ENCODE measurements around the gene ATP13A3.

Gene ATP13A3

DNA sequence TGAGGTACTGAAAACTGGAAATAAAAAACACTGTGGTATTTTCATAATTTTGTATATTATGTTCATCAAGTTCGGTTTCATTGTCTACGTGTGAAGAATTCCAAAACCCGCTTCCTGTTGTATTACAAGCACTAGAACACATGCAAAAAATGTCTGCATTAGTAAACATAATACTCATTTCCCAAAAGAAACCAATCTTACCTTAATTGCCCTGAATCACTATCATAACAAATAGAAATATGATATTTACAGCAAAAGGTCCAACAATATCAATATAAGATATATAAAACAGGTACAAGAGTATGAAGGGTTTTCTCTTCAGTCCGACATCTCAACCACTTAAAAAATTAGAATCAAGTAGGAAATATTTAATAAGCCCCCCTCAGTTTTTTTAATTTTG, 61.4 kb downstream of the ATP13A3 start:
- H3K27me3 ChIP-seq (ENCODE audit: control insufficient read depth in 3 of 3, insufficient read depth in 3 of 3, low read depth in 1 of 3, low read length in 3 of 3), result no peaks in the 10 kb centered on the region
- no peak overlapping the region for H4K91ac ChIP-seq (ENCODE audit: low read depth, low read length, poor library complexity)
- no peak overlapping the region for H3K4ac ChIP-seq (ENCODE audit: low read length)
- no peak overlapping the region for H4K8ac ChIP-seq (ENCODE audit: low read depth, low read length)
- no peak overlapping the region for H3K9ac ChIP-seq (ENCODE audit: low read depth, low read length, poor library complexity)
- H2AFZ ChIP-seq (ENCODE audit: low read length), result no peak overlapping the region
- no peak overlapping the region for H2AK5ac ChIP-seq (ENCODE audit: low read depth, low read length)
- no peak overlapping the region for H3K4me2 ChIP-seq (ENCODE audit: insufficient read depth, low read length, poor library complexity, severe bottlenecking)
- H2BK12ac ChIP-seq (ENCODE audit: low read length), result no peak overlapping the region
- no peak overlapping the region for H3K18ac ChIP-seq (ENCODE audit: low read length)
- H3K23ac ChIP-seq (ENCODE audit: low read depth, low read length, poor library complexity), result no peak overlapping the region
- H3K4me1 ChIP-seq (ENCODE audit: control insufficient read depth in 2 of 2, insufficient read depth in 1 of 2, low read depth in 1 of 2, low read length in 2 of 2), result no peaks in the 10 kb centered on the region
- no CpG with 5 or more reads among the region's 4 CpGs for WGBS, 2 donors (ENCODE audit: extremely low coverage in 2 of 2, insufficient read length in 2 of 2, insufficient replicate concordance in 1 of 2)
- no peaks in the 10 kb centered on the region for H3K9me3 ChIP-seq (replicated peaks in 1 of 2; ENCODE audit: control insufficient read depth in 2 of 2, insufficient read depth in 1 of 2, low read depth in 1 of 2, low read length in 2 of 2)
- H3K36me3 ChIP-seq (replicated peaks in 1 of 2; ENCODE audit: control insufficient read depth in 2 of 2, insufficient read depth in 2 of 2, low read length in 2 of 2), result peaks cover 5 to 93% of the 10 kb centered on the region in 2 donors
- no peak overlapping the region for H2BK5ac ChIP-seq (ENCODE audit: low read length)
- H3K14ac ChIP-seq (ENCODE audit: low read length), result no peak overlapping the region
- no peak for DNase-seq (ENCODE audit: low spot score)
- no peak overlapping the region for H2BK120ac ChIP-seq (ENCODE audit: low read depth, low read length)
- no peak overlapping the region for H3K27ac ChIP-seq (replicated peaks; ENCODE audit: low read length)
- H3K4me3 ChIP-seq (ENCODE audit: low read length in 2 of 2), result no peak overlapping the region
- H2BK15ac ChIP-seq (ENCODE audit: low read length), result no peak overlapping the region
- no peaks in the 10 kb centered on the region for H3K79me1 ChIP-seq (ENCODE audit: low read depth, low read length)

DNA sequence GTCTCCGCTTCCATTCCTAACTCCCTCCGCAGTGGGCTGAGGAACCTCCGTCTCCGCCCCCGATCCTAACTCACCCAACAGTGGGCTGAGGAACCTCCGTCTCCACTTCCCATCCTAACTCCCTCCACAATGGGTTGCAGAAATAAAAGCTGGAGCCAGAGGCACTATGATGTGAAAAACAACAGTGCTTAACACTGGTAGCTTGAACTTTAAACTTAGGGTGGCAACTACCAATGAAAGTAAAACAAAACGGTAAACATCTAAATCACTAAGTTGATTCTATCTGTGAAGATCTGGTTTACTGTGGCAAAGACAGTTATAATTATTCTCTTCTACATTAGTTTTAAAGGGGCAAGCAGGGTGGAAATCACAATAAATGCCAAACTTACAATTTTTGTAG, 61.8 kb downstream of the ATP13A3 start:
- no peak overlapping the region for H3K18ac ChIP-seq (ENCODE audit: low read length)
- H3K27ac ChIP-seq (replicated peaks; ENCODE audit: low read length), result no peak overlapping the region
- no peak overlapping the region for H3K14ac ChIP-seq (ENCODE audit: low read length)
- no peak overlapping the region for H3K23ac ChIP-seq (ENCODE audit: low read depth, low read length, poor library complexity)
- H2BK12ac ChIP-seq (ENCODE audit: low read length), result no peak overlapping the region
- no peak overlapping the region for H4K91ac ChIP-seq (ENCODE audit: low read depth, low read length, poor library complexity)
- peak overlapping the region; percentile 24 for H3K9ac ChIP-seq (ENCODE audit: low read depth, low read length, poor library complexity)
- H2AK5ac ChIP-seq (ENCODE audit: low read depth, low read length), result no peak overlapping the region
- H2BK120ac ChIP-seq (ENCODE audit: low read depth, low read length), result no peak overlapping the region
- no peaks in the 10 kb centered on the region for H3K79me1 ChIP-seq (ENCODE audit: low read depth, low read length)
- H3K4ac ChIP-seq (ENCODE audit: low read length), result no peak overlapping the region
- no peak overlapping the region for H2AFZ ChIP-seq (ENCODE audit: low read length)
- DNase-seq (ENCODE audit: low spot score), result no peak
- peaks cover 5 to 93% of the 10 kb centered on the region in 2 donors for H3K36me3 ChIP-seq (replicated peaks in 1 of 2; ENCODE audit: control insufficient read depth in 2 of 2, insufficient read depth in 2 of 2, low read length in 2 of 2)
- no peak overlapping the region for H2BK15ac ChIP-seq (ENCODE audit: low read length)
- H3K9me3 ChIP-seq (replicated peaks in 1 of 2; ENCODE audit: control insufficient read depth in 2 of 2, insufficient read depth in 1 of 2, low read depth in 1 of 2, low read length in 2 of 2), result no peaks in the 10 kb centered on the region
- no peaks in the 10 kb centered on the region for H3K27me3 ChIP-seq (ENCODE audit: control insufficient read depth in 3 of 3, insufficient read depth in 3 of 3, low read depth in 1 of 3, low read length in 3 of 3)
- no CpG with 5 or more reads among the region's 7 CpGs for WGBS, 2 donors (ENCODE audit: extremely low coverage in 2 of 2, insufficient read length in 2 of 2, insufficient replicate concordance in 1 of 2)
- no peak overlapping the region for H4K8ac ChIP-seq (ENCODE audit: low read depth, low read length)
- no peak overlapping the region for H3K4me2 ChIP-seq (ENCODE audit: insufficient read depth, low read length, poor library complexity, severe bottlenecking)
- no peak overlapping the region for H3K4me3 ChIP-seq (ENCODE audit: low read length in 2 of 2)
- H3K4me1 ChIP-seq (ENCODE audit: control insufficient read depth in 2 of 2, insufficient read depth in 1 of 2, low read depth in 1 of 2, low read length in 2 of 2), result no peaks in the 10 kb centered on the region
- H2BK5ac ChIP-seq (ENCODE audit: low read length), result no peak overlapping the region

DNA sequence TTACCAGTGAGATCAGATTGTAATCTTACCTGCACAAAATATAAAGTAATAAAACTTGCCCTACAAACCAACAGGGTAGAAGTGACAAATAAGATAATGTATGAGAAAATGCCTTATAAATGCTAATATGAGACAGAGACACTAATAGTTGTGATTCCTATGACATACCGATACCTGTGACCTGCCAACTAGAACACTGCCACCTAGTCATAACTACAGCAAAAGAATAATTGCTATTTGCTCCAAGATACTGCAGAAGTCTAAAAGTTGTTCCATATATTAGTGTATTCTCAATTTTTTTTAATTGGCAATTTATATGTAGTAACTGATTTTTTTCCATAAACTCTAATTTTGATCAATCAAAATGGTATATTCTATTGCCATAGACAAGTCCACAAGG, 62.4 kb downstream of the ATP13A3 start:
- Histone ChIP-seq H3K4ac (ENCODE audit: low read length) (no peak overlapping the region), H3K9me3 (replicated peaks in 1 of 2; ENCODE audit: control insufficient read depth in 2 of 2, insufficient read depth in 1 of 2, low read depth in 1 of 2, low read length in 2 of 2) (no peaks in the 10 kb centered on the region), H3K36me3 (replicated peaks in 1 of 2; ENCODE audit: control insufficient read depth in 2 of 2, insufficient read depth in 2 of 2, low read length in 2 of 2) (peaks cover 5 to 93% of the 10 kb centered on the region in 2 donors), H3K14ac (ENCODE audit: low read length) (no peak overlapping the region), H3K4me3 (ENCODE audit: low read length in 2 of 2) (no peak overlapping the region), H2BK120ac (ENCODE audit: low read depth, low read length) (no peak overlapping the region), H3K4me1 (ENCODE audit: control insufficient read depth in 2 of 2, insufficient read depth in 1 of 2, low read depth in 1 of 2, low read length in 2 of 2) (no peaks in the 10 kb centered on the region), H4K8ac (ENCODE audit: low read depth, low read length) (no peak overlapping the region), H3K4me2 (ENCODE audit: insufficient read depth, low read length, poor library complexity, severe bottlenecking) (no peak overlapping the region), H3K23ac (ENCODE audit: low read depth, low read length, poor library complexity) (no peak overlapping the region), H2AFZ (ENCODE audit: low read length) (no peak overlapping the region), H3K9ac (ENCODE audit: low read depth, low read length, poor library complexity) (no peak overlapping the region), H2BK15ac (ENCODE audit: low read length) (no peak overlapping the region), H4K91ac (ENCODE audit: low read depth, low read length, poor library complexity) (no peak overlapping the region), H3K27me3 (ENCODE audit: control insufficient read depth in 3 of 3, insufficient read depth in 3 of 3, low read depth in 1 of 3, low read length in 3 of 3) (no peaks in the 10 kb centered on the region), H2BK12ac (ENCODE audit: low read length) (no peak overlapping the region), H2AK5ac (ENCODE audit: low read depth, low read length) (no peak overlapping the region), H3K27ac (replicated peaks; ENCODE audit: low read length) (no peak overlapping the region), H2BK5ac (ENCODE audit: low read length) (no peak overlapping the region), H3K18ac (ENCODE audit: low read length) (no peak overlapping the region), H3K79me1 (ENCODE audit: low read depth, low read length) (no peaks in the 10 kb centered on the region)
- no peak for DNase-seq (ENCODE audit: low spot score)
- no CpG with 5 or more reads among the region's 1 CpG for WGBS, 2 donors (ENCODE audit: extremely low coverage in 2 of 2, insufficient read length in 2 of 2, insufficient replicate concordance in 1 of 2)

DNA sequence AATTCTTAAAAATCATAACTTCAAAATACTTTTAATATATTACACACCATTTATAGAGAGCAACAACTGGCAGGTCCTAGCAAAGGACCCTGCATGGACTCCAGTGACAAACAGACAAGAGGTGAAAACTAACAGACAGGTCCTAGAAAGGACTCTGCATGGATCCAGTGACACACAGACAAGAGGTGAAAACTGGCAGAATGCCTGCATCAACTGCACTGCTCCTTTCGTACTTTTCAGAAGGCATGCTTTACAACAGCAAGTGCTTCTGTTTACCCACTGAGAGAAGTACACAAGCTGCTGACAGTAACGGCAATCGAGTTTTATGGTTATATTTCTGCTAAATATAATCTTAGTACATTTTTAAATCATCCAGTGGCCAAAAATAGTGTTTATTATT, 63.5 kb downstream of the ATP13A3 start:
- no peak overlapping the region for H3K9ac ChIP-seq (ENCODE audit: low read depth, low read length, poor library complexity)
- H3K79me1 ChIP-seq (ENCODE audit: low read depth, low read length), result peaks cover 2% of the 10 kb centered on the region
- no peak for DNase-seq (ENCODE audit: low spot score)
- no peak overlapping the region for H3K27ac ChIP-seq (replicated peaks; ENCODE audit: low read length)
- no peak overlapping the region for H3K18ac ChIP-seq (ENCODE audit: low read length)
- H2BK5ac ChIP-seq (ENCODE audit: low read length), result no peak overlapping the region
- no peaks in the 10 kb centered on the region for H3K4me1 ChIP-seq (ENCODE audit: control insufficient read depth in 2 of 2, insufficient read depth in 1 of 2, low read depth in 1 of 2, low read length in 2 of 2)
- no peaks in the 10 kb centered on the region for H3K9me3 ChIP-seq (replicated peaks in 1 of 2; ENCODE audit: control insufficient read depth in 2 of 2, insufficient read depth in 1 of 2, low read depth in 1 of 2, low read length in 2 of 2)
- no peak overlapping the region for H2BK12ac ChIP-seq (ENCODE audit: low read length)
- no CpG with 5 or more reads among the region's 3 CpGs for WGBS, 2 donors (ENCODE audit: extremely low coverage in 2 of 2, insufficient read length in 2 of 2, insufficient replicate concordance in 1 of 2)
- no peaks in the 10 kb centered on the region for H3K27me3 ChIP-seq (ENCODE audit: control insufficient read depth in 3 of 3, insufficient read depth in 3 of 3, low read depth in 1 of 3, low read length in 3 of 3)
- H2AK5ac ChIP-seq (ENCODE audit: low read depth, low read length), result no peak overlapping the region
- H2AFZ ChIP-seq (ENCODE audit: low read length), result no peak overlapping the region
- no peak overlapping the region for H4K8ac ChIP-seq (ENCODE audit: low read depth, low read length)
- H3K14ac ChIP-seq (ENCODE audit: low read length), result no peak overlapping the region
- no peak overlapping the region for H3K4ac ChIP-seq (ENCODE audit: low read length)
- H3K4me2 ChIP-seq (ENCODE audit: insufficient read depth, low read length, poor library complexity, severe bottlenecking), result no peak overlapping the region
- H3K4me3 ChIP-seq (ENCODE audit: low read length in 2 of 2), result no peak overlapping the region
- H2BK120ac ChIP-seq (ENCODE audit: low read depth, low read length), result no peak overlapping the region
- H3K23ac ChIP-seq (ENCODE audit: low read depth, low read length, poor library complexity), result no peak overlapping the region
- H3K36me3 ChIP-seq (replicated peaks in 1 of 2; ENCODE audit: control insufficient read depth in 2 of 2, insufficient read depth in 2 of 2, low read length in 2 of 2), result peaks cover 8 to 93% of the 10 kb centered on the region in 2 donors
- H4K91ac ChIP-seq (ENCODE audit: low read depth, low read length, poor library complexity), result no peak overlapping the region
- no peak overlapping the region for H2BK15ac ChIP-seq (ENCODE audit: low read length)

Data from neuronal stem cell (in vitro differentiated cells).